HG03064 (cell line): ENCODE data around the gene HOXB9.

Experiments
- ATAC-seq: cut with Tn5 transposase; IDR thresholded peaks from one replicate; pipeline ENCODE4 v1.9.1; 2021; ENCODE audit warnings: low read depth; ENCODE audit not compliant: unreplicated experiment

The HOXB9 gene

DNA sequence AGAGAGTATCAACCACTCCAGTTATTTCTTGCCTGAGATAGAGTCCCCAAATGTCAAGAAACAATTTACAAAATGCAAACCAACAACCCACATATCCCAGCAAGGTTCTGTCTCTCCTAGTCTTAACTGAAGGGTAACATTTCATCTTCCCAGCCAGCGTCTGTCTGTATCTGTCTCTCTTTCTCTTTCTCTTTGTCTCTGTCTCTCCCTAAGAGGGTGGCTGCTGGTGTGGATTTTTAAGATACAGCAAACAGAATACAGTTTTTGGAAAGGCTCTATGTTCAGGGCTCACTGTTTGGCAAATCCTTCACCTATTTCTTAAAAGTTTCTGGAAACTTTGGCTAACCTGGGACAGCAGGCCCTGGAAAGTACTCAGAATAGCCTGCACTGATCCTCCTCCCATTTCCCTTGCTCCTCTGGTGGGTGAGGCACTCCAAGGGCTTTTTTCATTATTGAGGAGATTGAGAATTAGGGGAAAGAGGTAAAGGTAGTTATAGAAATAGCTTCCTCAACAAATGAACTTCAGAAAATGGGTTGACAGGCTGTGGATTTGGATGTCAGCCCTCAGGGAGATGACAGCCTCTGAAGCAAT is 54.2 kb downstream of the HOXB9 start:
- no peak for ATAC-seq
